A549 (cell line): Measurements from ENCODE around the gene PRDM15. TPM values are rescaled to one million over a fixed set of nuclear protein-coding genes. Genes with fewer than 3 reads are reported as not detected.

Source experiments
- ATAC-seq, 2 experiments: fragments of 200-7000 bp in 1 of 2; fragments of >200 bp in 1 of 2; cut with Nextera tagmentation in 1 of 2; cut with Tn5 transposase in 1 of 2; 3 replicates each; pipeline versions ENCODE4 v1.8.0 to v1.9.1; 2018 to 2020; ENCODE audit warnings: mild to moderate bottlenecking in 1 of 2, moderate library complexity in 1 of 2
- CTCF ChIA-PET: fragments of 300-600 bp; sonication (Branson Sonifier 250); formaldehyde crosslinking; extraction: SDS; loops from one replicate; lab custom pipeline; 2021; ENCODE audit warnings: antibody characterized with exemption, inconsistent platforms; lab: Yijun Ruan, JAX
- POLR2A ChIA-PET: fragments of 350-600 bp; formaldehyde crosslinking; extraction: SDS; loops from one replicate; lab custom pipeline; 2021; ENCODE audit warnings: antibody characterized with exemption, inconsistent platforms; lab: Yijun Ruan, JAX
- DNase-seq, 2 experiments: peaks; one replicate each; pipeline versions ENCODE4 v3.0.0 to v3.0.0-alpha.2; 2011 to 2016; ENCODE audit warnings: low read depth in 1 of 2, low spot score in 1 of 2
- FAIRE-seq: peaks from 2 replicates; lab custom pipeline; 2011; peaks lifted over from hg19 to GRCh38; lab: Jason Lieb, UNC
- H3K27ac ChIP-seq, 2 experiments: fragments of >200 bp; sonication (Bioruptor Twin); formaldehyde crosslinking; 3 replicates each; pipeline ENCODE4 v1.5.1; 2016 to 2017
- H3K4me1 ChIP-seq: fragments of >200 bp; sonication (Bioruptor Twin); formaldehyde crosslinking; 3 replicates; pipeline ENCODE4 v1.6.1; 2016
- H3K4me2 ChIP-seq: fragments of >200 bp; sonication (Bioruptor Twin); formaldehyde crosslinking; 3 replicates; pipeline ENCODE4 v1.6.1; 2016
- H3K4me3 ChIP-seq: fragments of >200 bp; sonication (Bioruptor Twin); formaldehyde crosslinking; 3 replicates; pipeline ENCODE4 v1.5.1; 2016
- H3K9me3 ChIP-seq: fragments of >200 bp; sonication (Bioruptor Twin); formaldehyde crosslinking; 3 replicates; pipeline ENCODE4 v1.6.1; 2016
- CBX2 ChIP-seq: fragments of 200-600 bp; sonication (generic); IDR thresholded peaks from 2 replicates; pipeline ENCODE4 v1.6.1; 2016; ENCODE audit warnings: low read depth, mild to moderate bottlenecking, borderline replicate concordance
- CTCF ChIP-seq: fragments of >200 bp; sonication (Bioruptor Twin); formaldehyde crosslinking; IDR thresholded peaks from 3 replicates; pipeline ENCODE4 v1.5.1; 2016
- EHF ChIP-seq: fragments of 250-450 bp; sonication (Bioruptor Pico); IDR thresholded peaks from 2 replicates; pipeline ENCODE4 v1.5.0; 2020; ENCODE audit warnings: mild to moderate bottlenecking
- EHMT2 ChIP-seq: fragments of 200-600 bp; sonication (generic); IDR thresholded peaks from 2 replicates; pipeline ENCODE4 v1.6.1; 2016; ENCODE audit warnings: antibody characterized with exemption, low read depth, mild to moderate bottlenecking, moderate library complexity
- FOSB ChIP-seq: fragments of 250-450 bp; sonication (Bioruptor Pico); IDR thresholded peaks from 2 replicates; pipeline ENCODE4 v1.5.0; 2020; ENCODE audit warnings: mild to moderate bottlenecking, moderate library complexity
- MAX ChIP-seq: IDR thresholded peaks from 2 replicates; pipeline ENCODE4 v1.6.1; 2012
- NPAS2 ChIP-seq: fragments of 250-450 bp; sonication (Bioruptor Pico); IDR thresholded peaks from 2 replicates; pipeline ENCODE4 v1.8.0; 2022; ENCODE audit warnings: mild to moderate bottlenecking, moderate library complexity, borderline replicate concordance
- PHF8 ChIP-seq: fragments of 200-600 bp; sonication (generic); IDR thresholded peaks from 2 replicates; pipeline ENCODE4 v1.6.1; 2016; ENCODE audit warnings: low read depth, mild to moderate bottlenecking, antibody characterized with exemption, moderate library complexity, borderline replicate concordance
- RAD21 ChIP-seq, 2 experiments: fragments of >200 bp in 1 of 2; sonication (Bioruptor Twin) in 1 of 2; formaldehyde crosslinking in 1 of 2; IDR thresholded peaks in 1 of 2; conservative IDR thresholded peaks in 1 of 2; 2 replicates in 1 of 2; 3 replicates in 1 of 2; pipeline ENCODE4 v1.6.1; 2012 to 2018; ENCODE audit warnings: inconsistent platforms in 1 of 2
- RARB ChIP-seq: fragments of 250-450 bp; sonication (Bioruptor Pico); IDR thresholded peaks from 2 replicates; pipeline ENCODE4 v1.8.0; 2021; ENCODE audit warnings: mild to moderate bottlenecking, moderate library complexity
- REST ChIP-seq: fragments of 200-600 bp; sonication (generic); IDR thresholded peaks from 2 replicates; pipeline ENCODE4 v1.6.1; 2016; ENCODE audit warnings: antibody characterized with exemption, mild to moderate bottlenecking, moderate library complexity
- RFX5 ChIP-seq: fragments of 450-650 bp; IDR thresholded peaks from 2 replicates; pipeline ENCODE4 v1.7.1; 2014; ENCODE audit warnings: antibody characterized with exemption, mild to moderate bottlenecking, moderate library complexity
- SMC3 ChIP-seq: fragments of >200 bp; sonication (Bioruptor Twin); formaldehyde crosslinking; IDR thresholded peaks from 3 replicates; pipeline ENCODE4 v1.6.1; 2018; ENCODE audit warnings: inconsistent platforms
- TFCP2L1 ChIP-seq: fragments of 250-450 bp; sonication (Bioruptor Pico); IDR thresholded peaks from 2 replicates; pipeline ENCODE4 v1.5.0; 2021; ENCODE audit warnings: mild to moderate bottlenecking
- ZNF302 ChIP-seq: fragments of 250-450 bp; sonication (Bioruptor Pico); IDR thresholded peaks from 2 replicates; pipeline ENCODE4 v1.9.0; 2021; ENCODE audit warnings: inconsistent platforms, mild to moderate bottlenecking, moderate library complexity
- WGBS: methylation state at CpG from one replicate; pipeline ENCODE4 v1.1.6; 2017; ENCODE audit errors: missing lambda C conversion rate; 5-methylcytosine and 5-hydroxymethylcytosine counted together
- polyA plus RNA-seq, 4 experiments: library from polyadenylated mRNA; depleted of rRNA in 3 of 4; stranded (reverse); fragments of >200 nt; fragmentation: RNase III in 1 of 4; extraction: RNeasy Plus Mini Kit Qiagen cat#74134 plus additional on column Dnase treatment in 1 of 4; gene quantifications; 2 replicates in 3 of 4; 3 replicates in 1 of 4; pipeline ENCODE4 v1.2.3, GENCODE V29; 2011 to 2017

The PRDM15 gene
- polyA plus RNA-seq, 2 of the 4 experiments (the other 2 are of a cell fraction) = 4.5 to 6.1 TPM

- Histone ChIP-seq H3K4me3 (no peak overlapping the region), H3K4me1 (peaks cover 19% of the 10 kb centered on the region), H3K4me2 (peak overlapping the region; percentile 62), H3K27ac (peak overlapping the region; percentile 67 to 87), H3K9me3 (no peaks in the 10 kb centered on the region)
- DNase-seq = peak in 1 of 2 experiments; percentile 85
- FAIRE-seq = no peak
- WGBS = 39% methylated on average over 27 of the region's 45 CpGs
- ChIA-PET POLR2A (interaction anchor here (0.6 to 1.7 kb wide), 3 partner anchors 11 to 166 kb away, joined by 3 to 12 read pairs (median 9); partner anchors contain the start of gene RIPK4), CTCF (interaction anchor here (0.6 to 6.1 kb wide), 41 partner anchors 9 to 498 kb away, joined by 3 to 189 read pairs (median 3); no protein-coding TSS in a partner anchor)
- TF ChIP-seq NPAS2 (CRISPR knock-in tag) = no peak
- peak; percentile 93 for TF ChIP-seq SMC3
- TF ChIP-seq REST = no peak
- no peak for TF ChIP-seq ZNF302 (CRISPR knock-in tag)
- peak; percentile 62 for TF ChIP-seq CTCF
- no peak for TF ChIP-seq RARB
- TF ChIP-seq EHMT2 = no peak
- no peak for TF ChIP-seq CBX2
- TF ChIP-seq RAD21 (conservative IDR thresholded peaks at IDR 0.05 in 1 of 2, IDR thresholded peaks at IDR 0.05 in 1 of 2) = peak; percentile 87
- TF ChIP-seq EHF (CRISPR knock-in tag) = no peak
- no peak for TF ChIP-seq RFX5
- TF ChIP-seq MAX = peak; percentile 64
- peak; percentile 96 to 99 for ATAC-seq
Measured at GRCh38 chr21:41777951-41778815, 101.0 kb downstream of the PRDM15 start.

GRCh38 chr21:41776778-41777177, 102.4 kb downstream of the PRDM15 start:
- ChIA-PET CTCF (interaction anchor here (0.8 to 6.1 kb wide), 10 partner anchors 8 to 528 kb away, joined by 3 to 189 read pairs (median 7); no protein-coding TSS in a partner anchor), POLR2A (no interaction called here)
- Histone ChIP-seq H3K4me3 (no peak overlapping the region), H3K4me2 (no peak overlapping the region), H3K4me1 (peaks cover 12% of the 10 kb centered on the region), H3K27ac (peak overlapping the region in 1 of 2 experiments; percentile 0; a peak in 2 of 6 replicates), H3K9me3 (no peaks in the 10 kb centered on the region)
- DNase-seq = no peak
- no peak for ATAC-seq
- TF ChIP-seq MAX = no peak
- no peak for TF ChIP-seq PHF8
- no peak for TF ChIP-seq TFCP2L1 (CRISPR knock-in tag)
- TF ChIP-seq FOSB (CRISPR knock-in tag) = no peak
- WGBS = 84% methylated on average over 4 of the region's 4 CpGs
- no peak for FAIRE-seq
